IMR-90 (cell line): ENCODE data around the gene SLC38A5. TPM values are rescaled to one million over a fixed set of nuclear protein-coding genes. Genes with fewer than 3 reads are reported as not detected.

Experiments used
- ATAC-seq: fragments of 200-7000 bp; cut with Tn5 transposase; 2 replicates; pipeline ENCODE4 v1.9.1; 2020; ENCODE audit warnings: low read depth, mild to moderate bottlenecking, moderate library complexity
- BruUV-seq: library from RNA; stranded (reverse); fragments of 400-500 nt; replicated peaks from 2 replicates; lab custom pipeline; 2021; lab: Mats Ljungman, UMichigan
- CTCF ChIA-PET: fragments of 300-600 bp; formaldehyde crosslinking; extraction: SDS; loops from one replicate; lab custom pipeline; 2021; ENCODE audit warnings: antibody characterized with exemption; lab: Yijun Ruan, JAX
- POLR2A ChIA-PET: fragments of 300-600 bp; sonication (Branson Sonifier 250); formaldehyde crosslinking; loops from one replicate; lab custom pipeline; 2022; ENCODE audit warnings: antibody characterized with exemption; ENCODE audit not compliant: unreplicated experiment; lab: Charles Lee
- DNase-seq: peaks from one replicate; pipeline ENCODE4 v3.0.0; 2013
- H2AFZ ChIP-seq: replicated peaks from 2 replicates; pipeline ENCODE3; 2013; ENCODE audit warnings: low read length, mild to moderate bottlenecking; ENCODE audit not compliant: poor library complexity
- H2AK5ac ChIP-seq: 2 replicates; pipeline ENCODE4 v1.6.1; 2013; ENCODE audit warnings: low read depth, low read length, inconsistent platforms
- H2AK9ac ChIP-seq: replicated peaks from 2 replicates; pipeline ENCODE3; 2013; ENCODE audit warnings: mild to moderate bottlenecking, low read depth, low read length, moderate library complexity; ENCODE audit not compliant: poor library complexity
- H2BK120ac ChIP-seq: 2 replicates; pipeline ENCODE4 v1.6.1; 2013; ENCODE audit warnings: low read depth, low read length, inconsistent platforms
- H2BK15ac ChIP-seq: 3 replicates; pipeline ENCODE4 v1.6.1; 2013; ENCODE audit warnings: low read depth, low read length, inconsistent platforms
- H2BK20ac ChIP-seq: 2 replicates; pipeline ENCODE4 v1.6.1; 2013; ENCODE audit warnings: low read depth, mild to moderate bottlenecking, inconsistent platforms, low read length, moderate library complexity
- H2BK5ac ChIP-seq: 2 replicates; pipeline ENCODE4 v1.6.1; 2013; ENCODE audit warnings: mild to moderate bottlenecking, low read depth, low read length, inconsistent platforms; ENCODE audit not compliant: poor library complexity, severe bottlenecking
- H3K14ac ChIP-seq: replicated peaks from 2 replicates; pipeline ENCODE4 v1.6.1; 2013; ENCODE audit warnings: low read depth, low read length, inconsistent platforms
- H3K18ac ChIP-seq: 2 replicates; pipeline ENCODE4 v1.6.1; 2013; ENCODE audit warnings: low read depth, low read length, control low read depth
- H3K23ac ChIP-seq: 2 replicates; pipeline ENCODE4 v1.6.1; 2013; ENCODE audit warnings: low read depth, low read length, inconsistent platforms
- H3K27ac ChIP-seq: 2 replicates; pipeline ENCODE4 v1.5.1; 2013; ENCODE audit warnings: mild to moderate bottlenecking, control low read depth, low read length; ENCODE audit not compliant: insufficient read depth
- H3K27me3 ChIP-seq: 2 replicates; pipeline ENCODE4 v1.6.1; 2013; ENCODE audit warnings: low read length; ENCODE audit not compliant: control insufficient read depth, insufficient read depth
- H3K36me3 ChIP-seq: 2 replicates; pipeline ENCODE4 v1.6.1; 2013; ENCODE audit warnings: low read length, mixed read lengths; ENCODE audit not compliant: control insufficient read depth, insufficient read depth
- H3K4ac ChIP-seq: 2 replicates; pipeline ENCODE4 v1.6.1; 2013; ENCODE audit warnings: low read depth, low read length, inconsistent platforms
- H3K4me1 ChIP-seq: 2 replicates; pipeline ENCODE4 v1.6.1; 2013; ENCODE audit warnings: low read length, mixed read lengths; ENCODE audit not compliant: control insufficient read depth, insufficient read depth
- H3K4me2 ChIP-seq: 2 replicates; pipeline ENCODE4 v1.6.1; 2013; ENCODE audit warnings: low read depth, mild to moderate bottlenecking, control low read depth, low read length, moderate library complexity
- H3K4me3 ChIP-seq: 2 replicates; pipeline ENCODE4 v1.5.1; 2013; ENCODE audit warnings: low read depth, mild to moderate bottlenecking, control low read depth, low read length, moderate library complexity; ENCODE audit not compliant: insufficient read depth
- H3K56ac ChIP-seq: 2 replicates; pipeline ENCODE4 v1.6.1; 2013; ENCODE audit warnings: low read length, inconsistent platforms; ENCODE audit not compliant: insufficient read depth; ENCODE audit errors: extremely low read depth
- H3K79me1 ChIP-seq, 2 experiments: 2 replicates each; pipeline ENCODE4 v1.6.1; 2013; ENCODE audit warnings: low read length in 2 of 2, inconsistent platforms in 1 of 2, low read depth in 1 of 2
- H3K9ac ChIP-seq: 2 replicates; pipeline ENCODE4 v1.6.1; 2013; ENCODE audit warnings: low read depth, low read length, control low read depth
- H3K9me1 ChIP-seq: 2 replicates; pipeline ENCODE4 v1.6.1; 2013; ENCODE audit warnings: low read length, inconsistent platforms; ENCODE audit not compliant: insufficient read depth
- H3K9me3 ChIP-seq: 2 replicates; pipeline ENCODE4 v1.6.1; 2013; ENCODE audit warnings: low read length; ENCODE audit not compliant: control insufficient read depth, insufficient read depth
- H4K20me1 ChIP-seq: 2 replicates; pipeline ENCODE4 v1.6.1; 2013; ENCODE audit warnings: low read length, inconsistent platforms; ENCODE audit not compliant: insufficient read depth
- H4K5ac ChIP-seq: 2 replicates; pipeline ENCODE4 v1.6.1; 2013; ENCODE audit warnings: mild to moderate bottlenecking, low read depth, low read length, control low read depth
- H4K8ac ChIP-seq, 2 experiments: 2 replicates each; pipeline ENCODE4 v1.6.1; 2013; ENCODE audit warnings: low read depth in 2 of 2, low read length in 2 of 2, control low read depth in 1 of 2, inconsistent platforms in 1 of 2
- H4K91ac ChIP-seq: 2 replicates; pipeline ENCODE4 v1.6.1; 2013; ENCODE audit warnings: low read depth, low read length, inconsistent platforms; ENCODE audit not compliant: insufficient read depth
- BHLHE40 ChIP-seq: fragments of 150-350 bp; IDR thresholded peaks from 2 replicates; pipeline ENCODE4 v1.6.1; 2016; ENCODE audit warnings: mild to moderate bottlenecking, low read depth, low read length
- CHD1 ChIP-seq: IDR thresholded peaks from 2 replicates; pipeline ENCODE4 v1.6.1; 2012; ENCODE audit warnings: low read depth, low read length, improper control_type of control experiment
- ELK1 ChIP-seq: fragments of 150-350 bp; IDR thresholded peaks from 2 replicates; pipeline ENCODE4 v1.6.1; 2016; ENCODE audit warnings: low read depth, mild to moderate bottlenecking, low read length, moderate library complexity, borderline replicate concordance
- MAFK ChIP-seq: IDR thresholded peaks from 2 replicates; pipeline ENCODE4 v1.6.1; 2012; ENCODE audit warnings: low read depth, low read length, improper control_type of control experiment
- MAZ ChIP-seq: IDR thresholded peaks from 2 replicates; pipeline ENCODE4 v1.6.1; 2012; ENCODE audit warnings: low read depth, mild to moderate bottlenecking, low read length, improper control_type of control experiment, moderate library complexity, borderline replicate concordance
- POLR2A ChIP-seq: IDR thresholded peaks from 2 replicates; pipeline ENCODE4 v1.6.1; 2012; ENCODE audit warnings: mild to moderate bottlenecking, low read depth, low read length
- RAD21 ChIP-seq: IDR thresholded peaks from 2 replicates; pipeline ENCODE4 v1.6.1; 2012; ENCODE audit warnings: low read length, improper control_type of control experiment
- RCOR1 ChIP-seq: IDR thresholded peaks from 2 replicates; pipeline ENCODE4 v1.6.1; 2012; ENCODE audit warnings: mild to moderate bottlenecking, low read length, improper control_type of control experiment; ENCODE audit not compliant: insufficient replicate concordance
- USF2 ChIP-seq: fragments of 150-350 bp; IDR thresholded peaks from 2 replicates; pipeline ENCODE4 v1.6.1; 2017; ENCODE audit warnings: mild to moderate bottlenecking, antibody characterized with exemption, low read length, low read depth
- WGBS, 2 experiments: methylation state at CpG; one replicate each; pipeline versions ENCODE4 v1.1.5 to v1.1.7; 2013; ENCODE audit warnings: missing lambda C conversion rate in 2 of 2; ENCODE audit not compliant: insufficient read length in 1 of 2; ENCODE audit errors: extremely low coverage in 2 of 2; 5-methylcytosine and 5-hydroxymethylcytosine counted together
- dilution Hi-C: fragments of 300-500 bp; cut with HindIII; formaldehyde crosslinking; loops from one replicate; pipeline ENCODE4 v1.14.3; 2018; ENCODE audit warnings: low sequenced_read_pairs; ENCODE audit not compliant: unreplicated experiment
- in situ Hi-C: fragments of 300-500 bp; cut with MboI; formaldehyde crosslinking; loops from 3 replicates; pipeline ENCODE4 v1.14.3; 2019; ENCODE audit warnings: low sequenced_read_pairs, inconsistent platforms, mixed read lengths
- intact Hi-C: fragments of 100-400 bp; cut with micrococcal nuclease; formaldehyde crosslinking; loops from 2 replicates; pipeline ENCODE4 v1.10.0; 2022
- polyA plus RNA-seq, 3 experiments: library from polyadenylated mRNA; depleted of rRNA; stranded (reverse); fragments of >200 nt; gene quantifications; 2 replicates each; pipeline ENCODE4 v1.2.3, GENCODE V29; 2012; ENCODE audit warnings: low replicate concordance in 1 of 3
- total RNA-seq: library from RNA; depleted of rRNA; stranded (reverse); fragments of >200 nt; gene quantifications from 2 replicates; pipeline ENCODE4 v1.2.3, GENCODE V29; 2012

The SLC38A5 gene
- total and polyA plus RNA-seq, 2 of the 4 experiments (the other 2 are of a cell fraction): 12.2 to 20.4 TPM

- TF ChIP-seq USF2: no peak
- TF ChIP-seq CHD1: no peak
- TF ChIP-seq MAZ: no peak
- TF ChIP-seq MAFK: no peak
- TF ChIP-seq RCOR1: no peak
- no peak for TF ChIP-seq RAD21
- no peak for TF ChIP-seq ELK1
- TF ChIP-seq POLR2A: no peak
- no peak for TF ChIP-seq BHLHE40
- H3K36me3 ChIP-seq: no peaks in the 10 kb centered on the region; the same call in 1 of the 2 replicates
- peak overlapping the region; percentile 35; the same call in 1 of the 2 replicates for H3K23ac ChIP-seq
- peak overlapping the region; percentile 94 for H2AFZ ChIP-seq
- peak overlapping the region; percentile 33 for H2BK5ac ChIP-seq
- H4K5ac ChIP-seq: no peak overlapping the region
- CTCF ChIA-PET: no interaction called here
- peak overlapping the region; percentile 63; the same call in 1 of the 2 replicates for H3K14ac ChIP-seq
- peak overlapping the region; percentile 92 for H3K4me2 ChIP-seq
- POLR2A ChIA-PET: no interaction called here
- dilution Hi-C loops: no loop called here
- H3K4me1 ChIP-seq: no peaks in the 10 kb centered on the region
- DNase-seq: no peak
- no peak overlapping the region for H2BK15ac ChIP-seq
- H4K20me1 ChIP-seq: no peaks in the 10 kb centered on the region
- peak overlapping the region; percentile 41 for H3K4ac ChIP-seq
- H2AK5ac ChIP-seq: no peak overlapping the region
- peak; percentile 21 for ATAC-seq
- peak overlapping the region; percentile 81 for H2AK9ac ChIP-seq
- no peaks in the 10 kb centered on the region for H3K9me1 ChIP-seq
- H4K8ac ChIP-seq: peak overlapping the region; percentile 67 to 91; a peak in 3 of 4 replicates
- H3K27me3 ChIP-seq: no peaks in the 10 kb centered on the region
- BruUV-seq: no TSS peak
- H2BK120ac ChIP-seq: no peak overlapping the region
- H3K79me1 ChIP-seq: peaks cover 6 to 12% of the 10 kb centered on the region in 2 experiments; a peak in 3 of 4 replicates
- no peak overlapping the region for H2BK20ac ChIP-seq
- peak overlapping the region; percentile 75 for H3K27ac ChIP-seq
- no peak overlapping the region; the same call in 1 of the 2 replicates for H3K18ac ChIP-seq
- WGBS, 2 experiments: 29% methylated on average over 7 of the region's 16 CpGs; no CpG with 5 or more reads in 1 of the 2 experiments
- in situ Hi-C loops: no loop called here
- peak overlapping the region; percentile 89 for H3K9ac ChIP-seq
- no peak overlapping the region for H3K56ac ChIP-seq
- intact Hi-C loops: no loop called here
- H4K91ac ChIP-seq: no peak overlapping the region
- no peaks in the 10 kb centered on the region; the same call in 1 of the 2 replicates for H3K9me3 ChIP-seq
- peak overlapping the region; percentile 96 for H3K4me3 ChIP-seq
These were observed 39.2 kb upstream of the SLC38A5 start for GRCh38 chrX:48509245-48509590.
